SK-N-SH (cell line): ENCODE data around the gene ZAR1.

Experiments used
- CTCF ChIP-seq: fragments of 200-600 bp; sonication (generic); IDR thresholded peaks from 2 replicates; pipeline ENCODE4 v1.6.1; 2017; ENCODE audit warnings: antibody characterized with exemption, mild to moderate bottlenecking, moderate library complexity
- EZH2phosphoT487 ChIP-seq: fragments of 200-600 bp; sonication (generic); IDR thresholded peaks from 2 replicates; pipeline ENCODE4 v1.6.1; 2017; ENCODE audit warnings: low read depth, mixed run types, mild to moderate bottlenecking, antibody characterized with exemption, moderate library complexity, borderline replicate concordance
- POLR2AphosphoS5 ChIP-seq: IDR thresholded peaks from 2 replicates; pipeline ENCODE4 v1.6.1; 2012; ENCODE audit warnings: low read depth, low read length
- SIN3A ChIP-seq: IDR thresholded peaks from 2 replicates; pipeline ENCODE4 v1.6.1; 2012; ENCODE audit warnings: low read depth, mild to moderate bottlenecking, low read length, moderate library complexity, borderline replicate concordance
- TCF12 ChIP-seq: IDR thresholded peaks from 2 replicates; pipeline ENCODE4 v1.4.0; 2012
- ZBTB33 ChIP-seq: IDR thresholded peaks from 2 replicates; pipeline ENCODE4 v1.4.0; 2012; ENCODE audit warnings: low read depth, borderline replicate concordance
- TF ChIP-seq, protein P1 (sequence below): IDR thresholded peaks from 2 replicates; pipeline ENCODE4 v1.4.0; 2012; ENCODE audit warnings: low read depth

DNA sequence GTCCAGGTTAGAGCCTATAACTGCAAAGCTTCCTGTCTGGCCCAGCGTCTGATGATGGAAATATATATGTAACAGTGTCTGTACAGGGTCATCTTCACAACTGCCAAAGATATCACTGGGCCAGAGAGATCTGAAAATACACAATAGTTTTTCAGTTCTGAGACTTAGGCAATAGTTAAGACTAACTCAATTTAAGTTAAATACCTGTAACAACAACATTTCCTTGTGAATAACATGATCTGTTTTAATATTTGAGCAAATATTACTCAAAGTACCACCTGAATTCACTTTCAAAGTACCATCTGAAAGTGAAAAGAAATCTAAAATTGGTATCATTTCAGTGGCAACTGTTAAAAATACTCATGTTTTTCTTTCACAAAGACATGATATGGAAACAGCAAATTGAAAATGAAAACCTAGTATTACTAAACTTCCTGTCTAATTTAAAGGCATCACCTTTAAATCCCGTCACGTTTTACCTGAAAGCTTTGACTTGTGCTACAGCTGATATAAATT is 9.6 kb downstream of the ZAR1 start:
- TF ChIP-seq TCF12 (no peak), ZBTB33 (no peak), CTCF (no peak), EZH2phosphoT487 (no peak), SIN3A (no peak), POLR2AphosphoS5 (no peak)
- TF ChIP-seq, protein P1, sequence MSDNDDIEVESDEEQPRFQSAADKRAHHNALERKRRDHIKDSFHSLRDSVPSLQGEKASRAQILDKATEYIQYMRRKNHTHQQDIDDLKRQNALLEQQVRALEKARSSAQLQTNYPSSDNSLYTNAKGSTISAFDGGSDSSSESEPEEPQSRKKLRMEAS = no peak
